ENCODE data around the gene ZGPAT.

GRCh38 chr20:63756648-63756991 lies 48.8 kb downstream of the ZGPAT start:
- TF ChIP-seq POLR2A (IDR thresholded peaks at IDR 0.05) (no peak), CTCF (IDR thresholded peaks at IDR 0.05) (no peak), POLR2AphosphoS5 (IDR thresholded peaks at IDR 0.05) (no peak)
